Gastrocnemius medialis (tissue), 4 donors: ENCODE data around the gene SHC1. TPM values are rescaled to one million over a fixed set of nuclear protein-coding genes. Genes with fewer than 3 reads are reported as not detected.
A peak's percentile ranks its signal among the peaks of the same experiment; 100 is the strongest.

Experiments used
- ATAC-seq, 2 donors: fragments of 150-250 bp; one replicate each; pipeline ENCODE4 v1.9.1; 2016
- DNase-seq, 2 donors: peaks; one replicate each; pipeline ENCODE4 v3.0.0-alpha.2; 2019
- H3K27ac ChIP-seq, 4 donors: fragments of 200-600 bp; sonication (generic); 1 replicate in 1 of 4; 2 replicates in 3 of 4; pipeline ENCODE4 v1.5.1; 2016 to 2018; ENCODE audit warnings: mild to moderate bottlenecking in 2 of 4, moderate library complexity in 1 of 4
- H3K27me3 ChIP-seq, 3 donors: fragments of 200-600 bp; sonication (generic) in 2 of 3; 1 replicate in 1 of 3; 2 replicates in 2 of 3; pipeline versions ENCODE4 v1.5.1 to v1.6.0; 2016 to 2019; ENCODE audit warnings: mild to moderate bottlenecking in 1 of 3, moderate library complexity in 1 of 3
- H3K36me3 ChIP-seq, 2 donors: fragments of 200-600 bp; sonication (generic) in 1 of 2; one replicate each; pipeline ENCODE4 v1.5.1; 2017 to 2018
- H3K4me1 ChIP-seq, 2 donors: fragments of 200-600 bp; sonication (generic) in 1 of 2; one replicate each; pipeline ENCODE4 v1.5.1; 2016 to 2017; ENCODE audit warnings: mild to moderate bottlenecking in 2 of 2
- H3K4me3 ChIP-seq, 4 donors: fragments of 200-600 bp; sonication (generic) in 3 of 4; 1 replicate in 1 of 4; 2 replicates in 3 of 4; pipeline ENCODE4 v1.5.1; 2016 to 2019; ENCODE audit warnings: mild to moderate bottlenecking in 2 of 4
- H3K9me3 ChIP-seq, 3 donors: fragments of 200-600 bp; sonication (generic) in 2 of 3; 1 replicate in 1 of 3; 2 replicates in 2 of 3; pipeline ENCODE4 v1.5.1; 2016 to 2019
- CTCF ChIP-seq, 5 experiments: fragments of 450-650 bp in 3 of 5; fragments of 200-600 bp in 2 of 5; sonication (generic) in 2 of 5; IDR thresholded peaks in 4 of 5; conservative IDR thresholded peaks in 1 of 5; 1 replicate in 4 of 5; 2 replicates in 1 of 5; pipeline ENCODE4 v1.5.1; 2016 to 2019; ENCODE audit warnings: antibody characterized with exemption in 5 of 5, mild to moderate bottlenecking in 3 of 5, moderate library complexity in 3 of 5
- POLR2A ChIP-seq, 2 donors: fragments of 450-650 bp; IDR thresholded peaks; one replicate each; pipeline ENCODE4 v1.6.1; 2017; ENCODE audit warnings: antibody characterized with exemption in 2 of 2, mild to moderate bottlenecking in 2 of 2, moderate library complexity in 2 of 2
- in situ Hi-C, 4 donors: fragments of 200-750 bp; cut with MboI; loops; one replicate each; pipeline versions ENCODE4 v1.15.0 to v1.8.0; 2017; ENCODE audit warnings: low sequenced_read_pairs in 4 of 4
- intact Hi-C: fragments of 100-400 bp; cut with DNase I; formaldehyde crosslinking; loops from one replicate; pipeline ENCODE4 v1.15.1; 2023; ENCODE audit warnings: low total_unique reads
- total RNA-seq, 4 donors: library from RNA; depleted of rRNA; stranded (reverse); fragments of >200 nt; gene quantifications; one replicate each; pipeline versions ENCODE4 v1.1.0 to v1.2.3, GENCODE V29; 2016

Gene SHC1
- total RNA-seq, 4 donors from 2014 or later = 27.4 to 135 (median 54.9) TPM

GRCh38 chr1:155011437-155012025, 41.0 kb upstream of the SHC1 start:
- intact Hi-C loops = no loop called here
- no peak for TF ChIP-seq CTCF (IDR thresholded peaks at IDR 0.05 in 4 of 5, conservative IDR thresholded peaks at IDR 0.05 in 1 of 5)
- TF ChIP-seq POLR2A (IDR thresholded peaks at IDR 0.05) = no peak
- Histone ChIP-seq H3K4me1 (peaks cover 50 to 62% of the 10 kb centered on the region in 2 donors), H3K27ac (peak overlapping the region; percentile 95 to 99 (median 98)), H3K9me3 (no peaks in the 10 kb centered on the region), H3K27me3 (no peaks in the 10 kb centered on the region), H3K36me3 (peaks cover 0 to 13% of the 10 kb centered on the region in 2 donors), H3K4me3 (no peak overlapping the region)
- in situ Hi-C loops = loop anchor here in 2 of 4 donors (10.0 kb wide), 1 partner anchor 47 kb away; the partner anchor contains the start of gene PYGO2 (in 2 of the 2)
- ATAC-seq (no peak), DNase-seq (no peak)

- intact Hi-C loops (no loop called here), in situ Hi-C loops (loop anchor here in 2 of 4 donors (10.0 kb wide), 1 partner anchor 46 kb away; the partner anchor contains the start of gene PYGO2 (in 2 of the 2))
- H3K36me3 ChIP-seq = peaks cover 0 to 13% of the 10 kb centered on the region in 2 donors
- ATAC-seq = no peak
- peak overlapping the region in 1 of 4 donors; percentile 63 for H3K4me3 ChIP-seq
- no peaks in the 10 kb centered on the region for H3K9me3 ChIP-seq
- no peak for TF ChIP-seq CTCF (IDR thresholded peaks at IDR 0.05 in 4 of 5, conservative IDR thresholded peaks at IDR 0.05 in 1 of 5)
- H3K27me3 ChIP-seq = no peaks in the 10 kb centered on the region
- no peak for DNase-seq
- H3K27ac ChIP-seq = peak overlapping the region; percentile 95 to 99 (median 98)
- peaks cover 54 to 65% of the 10 kb centered on the region in 2 donors for H3K4me1 ChIP-seq
These were observed 40.5 kb upstream of the SHC1 start for GRCh38 chr1:155011004-155011416.

GRCh38 chr1:155010211-155010918, 39.8 kb upstream of the SHC1 start:
- Histone ChIP-seq H3K9me3 (no peaks in the 10 kb centered on the region), H3K27ac (peak overlapping the region; percentile 95 to 99 (median 98)), H3K36me3 (peaks cover 0 to 9% of the 10 kb centered on the region in 2 donors), H3K4me1 (peaks cover 59 to 72% of the 10 kb centered on the region in 2 donors), H3K27me3 (no peaks in the 10 kb centered on the region), H3K4me3 (peak overlapping the region in 2 of 4 donors; percentile 51 to 63)
- in situ Hi-C loops (loop anchor here in 2 of 4 donors (10.0 kb wide), 1 partner anchor 46 kb away; the partner anchor contains the start of gene PYGO2 (in 2 of the 2)), intact Hi-C loops (no loop called here)
- DNase-seq = no peak
- TF ChIP-seq CTCF (IDR thresholded peaks at IDR 0.05 in 4 of 5, conservative IDR thresholded peaks at IDR 0.05 in 1 of 5) = no peak
- no peak for TF ChIP-seq POLR2A (IDR thresholded peaks at IDR 0.05)
- no peak for ATAC-seq

- Histone ChIP-seq H3K27me3 (no peaks in the 10 kb centered on the region), H3K36me3 (peaks cover 0 to 5% of the 10 kb centered on the region in 2 donors), H3K4me1 (peaks cover 62 to 78% of the 10 kb centered on the region in 2 donors), H3K27ac (peak overlapping the region; percentile 95 to 99 (median 98)), H3K9me3 (no peaks in the 10 kb centered on the region), H3K4me3 (peak overlapping the region; percentile 47 to 63 (median 52))
- intact Hi-C loops = loop anchor here (5.0 to 10.0 kb wide), 3 partner anchors 1115 to 1485 kb away; no protein-coding TSS in a partner anchor
- ATAC-seq = no peak
- TF ChIP-seq POLR2A (IDR thresholded peaks at IDR 0.05) (no peak), CTCF (IDR thresholded peaks at IDR 0.05 in 4 of 5, conservative IDR thresholded peaks at IDR 0.05 in 1 of 5) (no peak)
- DNase-seq = no peak
- in situ Hi-C loops = loop anchor here in 2 of 4 donors (10.0 kb wide), 1 partner anchor 45 kb away; the partner anchor contains the start of gene PYGO2 (in 2 of the 2)
These were observed 39.2 kb upstream of the SHC1 start for GRCh38 chr1:155009742-155010141.
